GM06990 (cell line): ENCODE data around the gene PRPF18.

ENCODE experiments used
- DNase-seq: peaks from one replicate; pipeline ENCODE4 v3.0.0-alpha.2; 2011; ENCODE audit not compliant: insufficient read length; ENCODE audit errors: extremely low read depth
- H3K27me3 ChIP-seq: replicated peaks from 2 replicates; pipeline ENCODE4 v1.6.0; 2011; ENCODE audit warnings: low read length; ENCODE audit not compliant: control insufficient read depth, insufficient read depth
- H3K36me3 ChIP-seq: 2 replicates; pipeline ENCODE4 v1.5.1; 2011; ENCODE audit warnings: low read length; ENCODE audit not compliant: control insufficient read depth, insufficient read depth
- H3K4me3 ChIP-seq: replicated peaks from 2 replicates; pipeline ENCODE4 v1.5.1; 2011; ENCODE audit warnings: low read depth, mild to moderate bottlenecking, control low read depth, low read length
- TF ChIP-seq, protein P1 (sequence below): IDR thresholded peaks from 2 replicates; pipeline ENCODE4 v1.5.1; 2011; ENCODE audit warnings: low read length, control low read depth, mild to moderate bottlenecking, inconsistent platforms; ENCODE audit not compliant: insufficient read depth, poor library complexity, severe bottlenecking

The PRPF18 gene

DNA sequence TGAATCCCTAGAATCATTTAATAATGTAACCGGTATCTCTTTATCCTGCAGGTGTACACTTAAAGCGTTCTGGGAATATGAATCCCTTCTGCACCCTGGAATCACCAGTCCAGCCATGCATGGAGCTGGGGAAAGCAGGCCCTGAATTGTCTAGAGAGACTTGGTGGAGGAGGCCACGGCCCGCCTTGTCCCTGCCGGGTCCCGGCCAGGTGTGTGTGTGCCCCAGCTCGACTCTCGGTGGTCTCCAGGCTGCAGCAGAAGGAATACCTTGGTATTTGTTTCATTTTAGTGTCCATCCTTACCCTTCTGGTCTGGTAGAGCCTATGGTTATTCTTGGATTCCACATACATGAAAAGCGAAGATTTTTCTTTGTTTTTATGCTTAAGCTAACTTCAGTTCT is 58.1 kb downstream of the PRPF18 start:
- peaks cover 22% of the 10 kb centered on the region for H3K36me3 ChIP-seq
- H3K4me3 ChIP-seq, result no peak overlapping the region
- no peak for DNase-seq
- TF ChIP-seq, protein P1, sequence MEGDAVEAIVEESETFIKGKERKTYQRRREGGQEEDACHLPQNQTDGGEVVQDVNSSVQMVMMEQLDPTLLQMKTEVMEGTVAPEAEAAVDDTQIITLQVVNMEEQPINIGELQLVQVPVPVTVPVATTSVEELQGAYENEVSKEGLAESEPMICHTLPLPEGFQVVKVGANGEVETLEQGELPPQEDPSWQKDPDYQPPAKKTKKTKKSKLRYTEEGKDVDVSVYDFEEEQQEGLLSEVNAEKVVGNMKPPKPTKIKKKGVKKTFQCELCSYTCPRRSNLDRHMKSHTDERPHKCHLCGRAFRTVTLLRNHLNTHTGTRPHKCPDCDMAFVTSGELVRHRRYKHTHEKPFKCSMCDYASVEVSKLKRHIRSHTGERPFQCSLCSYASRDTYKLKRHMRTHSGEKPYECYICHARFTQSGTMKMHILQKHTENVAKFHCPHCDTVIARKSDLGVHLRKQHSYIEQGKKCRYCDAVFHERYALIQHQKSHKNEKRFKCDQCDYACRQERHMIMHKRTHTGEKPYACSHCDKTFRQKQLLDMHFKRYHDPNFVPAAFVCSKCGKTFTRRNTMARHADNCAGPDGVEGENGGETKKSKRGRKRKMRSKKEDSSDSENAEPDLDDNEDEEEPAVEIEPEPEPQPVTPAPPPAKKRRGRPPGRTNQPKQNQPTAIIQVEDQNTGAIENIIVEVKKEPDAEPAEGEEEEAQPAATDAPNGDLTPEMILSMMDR, result no peak
- no peaks in the 10 kb centered on the region for H3K27me3 ChIP-seq

DNA sequence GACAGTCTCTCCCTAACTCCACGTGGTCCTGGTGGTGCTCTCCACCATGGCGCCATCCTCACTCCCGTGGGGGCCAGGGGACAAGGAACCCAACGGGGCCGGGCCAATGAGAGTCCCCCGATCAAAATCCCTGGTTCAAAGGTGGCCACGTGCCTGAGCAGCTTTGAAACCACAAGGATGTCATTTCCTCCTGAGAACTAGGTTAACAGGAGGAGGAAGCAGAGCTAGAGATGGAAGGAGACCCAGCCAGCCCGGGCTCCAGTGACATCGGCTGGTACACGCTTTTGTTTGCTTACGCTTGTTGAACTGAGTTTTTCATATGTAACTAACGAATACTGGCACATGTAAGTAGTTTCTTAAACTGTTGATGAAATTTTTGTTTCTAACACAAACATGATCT is 61.7 kb downstream of the PRPF18 start:
- H3K27me3 ChIP-seq, result no peaks in the 10 kb centered on the region

DNA sequence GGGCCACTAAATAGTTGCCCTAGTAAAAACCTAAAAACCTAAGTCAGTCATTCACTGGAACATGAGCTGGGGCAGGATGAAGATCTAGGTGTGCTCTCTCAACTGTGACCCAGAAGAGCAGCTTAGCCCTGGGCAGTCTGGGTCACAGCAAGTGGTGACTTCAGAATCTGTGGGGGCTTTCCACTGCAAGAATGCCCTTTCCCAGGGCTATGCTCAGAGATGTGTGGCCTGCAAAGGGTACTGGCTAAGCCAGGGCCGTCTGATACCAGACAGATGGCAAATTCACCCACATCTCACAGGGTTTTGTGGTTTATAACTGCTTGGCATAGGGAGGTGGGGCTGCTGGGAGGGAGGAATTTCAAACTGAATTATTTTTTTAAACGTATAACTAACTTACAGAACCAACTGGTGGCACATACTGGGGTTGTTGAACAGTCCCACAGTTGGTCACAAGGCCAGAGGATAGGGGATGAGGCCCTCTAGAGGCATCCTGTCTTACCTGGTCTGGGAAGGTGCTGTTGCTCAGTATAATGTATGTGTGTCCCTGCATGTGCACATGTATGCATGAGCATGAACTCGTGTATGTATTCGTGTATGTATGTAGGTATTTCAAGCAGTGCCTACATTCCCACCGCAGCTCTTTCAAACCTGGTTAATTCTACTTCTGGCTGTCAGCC is 63.2 kb downstream of the PRPF18 start:
- TF ChIP-seq, protein P1, result no peak
- no peaks in the 10 kb centered on the region for H3K27me3 ChIP-seq
- no peak overlapping the region for H3K4me3 ChIP-seq
- DNase-seq, result no peak
- peaks cover 44% of the 10 kb centered on the region for H3K36me3 ChIP-seq

More for the DNA sequence above, 61.7 kb downstream of the PRPF18 start:
- Histone ChIP-seq H3K4me3 (no peak overlapping the region), H3K36me3 (peaks cover 32% of the 10 kb centered on the region)
- TF ChIP-seq, protein P1, result no peak
- DNase-seq, result no peak

DNA sequence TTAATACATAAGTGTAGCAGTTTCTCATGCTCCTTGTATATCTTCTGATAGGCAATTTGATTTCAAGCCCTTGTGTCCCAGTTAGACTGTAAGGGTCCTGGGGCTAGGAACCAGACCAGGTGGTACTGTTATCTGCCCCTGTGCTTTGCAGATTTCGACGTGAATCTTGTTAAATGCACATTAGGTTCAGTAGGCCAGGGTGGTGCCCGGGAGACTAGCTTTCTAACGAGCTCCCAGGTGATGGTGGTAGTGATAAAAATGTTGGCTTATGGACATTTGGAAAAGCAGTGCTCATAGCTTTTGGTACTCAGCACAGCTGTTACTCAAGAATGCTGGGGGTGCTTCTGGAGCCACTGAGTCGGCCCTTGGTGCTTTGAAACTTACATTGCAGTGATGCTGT is 64.2 kb downstream of the PRPF18 start:
- peaks cover 45% of the 10 kb centered on the region for H3K36me3 ChIP-seq
- H3K4me3 ChIP-seq, result no peak overlapping the region
- TF ChIP-seq, protein P1, result no peak
- no peak for DNase-seq
- H3K27me3 ChIP-seq, result no peaks in the 10 kb centered on the region

DNA sequence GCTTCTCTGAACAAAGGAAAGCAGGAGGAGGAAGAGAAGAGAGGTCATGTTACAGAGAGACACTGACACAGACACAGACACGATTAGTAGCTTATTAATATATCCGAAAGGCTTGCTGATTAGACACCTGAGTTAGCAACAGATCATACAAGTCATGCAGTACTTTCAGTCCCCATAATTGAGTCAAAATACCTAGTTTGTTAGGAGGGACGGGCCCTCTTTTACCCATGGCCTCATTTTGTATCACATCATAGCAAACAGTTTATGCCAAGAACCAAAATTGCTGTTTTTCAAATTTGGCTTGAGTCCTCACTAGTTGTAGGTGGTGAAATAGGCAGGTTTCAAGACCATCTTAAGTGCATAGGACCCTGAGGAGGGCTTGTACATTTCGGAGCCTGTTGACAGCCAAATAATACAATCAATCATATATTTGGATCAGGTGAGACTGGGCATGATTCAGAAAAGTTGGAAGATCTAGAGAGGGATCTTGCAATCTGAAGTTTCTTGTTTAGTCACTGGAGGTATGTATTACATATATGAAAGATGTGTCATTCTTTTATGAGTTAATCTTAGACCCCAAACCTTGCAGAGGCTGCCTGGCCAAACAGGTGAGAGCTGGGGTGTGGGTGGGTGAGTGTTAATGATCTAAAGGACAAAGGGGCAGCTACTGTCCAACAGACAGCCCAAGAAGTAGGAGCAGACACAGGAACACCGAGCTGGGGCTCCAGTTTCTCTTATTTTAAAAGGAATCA is 65.4 kb downstream of the PRPF18 start:
- no peaks in the 10 kb centered on the region for H3K27me3 ChIP-seq
- TF ChIP-seq, protein P1, result no peak
- H3K4me3 ChIP-seq, result no peak overlapping the region
- H3K36me3 ChIP-seq, result peaks cover 40% of the 10 kb centered on the region
- DNase-seq, result no peak

DNA sequence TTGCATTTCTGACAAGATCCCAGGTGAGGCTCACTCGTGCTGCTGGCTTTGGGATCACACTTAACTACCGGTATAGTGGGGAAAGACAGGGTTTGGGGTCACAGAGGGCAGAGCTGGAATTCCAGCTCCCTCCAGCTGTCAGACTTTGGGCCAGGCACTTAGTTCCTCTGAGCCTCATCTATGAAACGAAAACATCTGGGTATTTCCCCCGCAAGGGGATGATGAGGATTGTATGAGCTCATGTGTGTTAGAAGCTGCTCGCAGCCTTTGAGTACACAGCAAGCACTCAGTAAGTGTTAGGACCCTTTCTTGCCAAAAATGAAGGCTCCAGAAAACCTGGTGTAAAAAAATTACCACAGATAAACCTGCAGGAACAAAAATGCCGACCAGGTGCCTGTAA is 66.1 kb downstream of the PRPF18 start:
- Histone ChIP-seq H3K27me3 (no peaks in the 10 kb centered on the region), H3K4me3 (no peak overlapping the region), H3K36me3 (peaks cover 41% of the 10 kb centered on the region)
- TF ChIP-seq, protein P1, result no peak
- no peak for DNase-seq
